Esophagus mucosa (tissue), 1 donor: ENCODE results near the gene ASB15. TPM values are rescaled to one million over a fixed set of nuclear protein-coding genes. Genes with fewer than 3 reads are reported as not detected.
A peak's percentile ranks its signal among the peaks of the same experiment; 100 is the strongest.

Experiments used
- ATAC-seq: fragments of 200-7000 bp; cut with Tn5 transposase; one replicate; pipeline ENCODE4 v1.9.1; 2020
- total RNA-seq: library from RNA; stranded (reverse); gene quantifications from one replicate; pipeline ENCODE4 v1.2.4, GENCODE V29; 2023
- donor health status: DM: yes; HTN: yes; CAD: no.

Gene ASB15
- total RNA-seq, 1 donor from 2014 or later, result not detected

- ATAC-seq, result no peak
These were observed 64.9 kb downstream of the ASB15 start for GRCh38 chr7:123666492-123666891.

GRCh38 chr7:123669485-123669884, 67.9 kb downstream of the ASB15 start:
- ATAC-seq, result no peak

GRCh38 chr7:123673137-123673732, 71.6 kb downstream of the ASB15 start:
- peak; percentile 56 for ATAC-seq

GRCh38 chr7:123673752-123674398, 72.3 kb downstream of the ASB15 start:
- no peak for ATAC-seq

GRCh38 chr7:123674399-123675180, 73.0 kb downstream of the ASB15 start:
- peak; percentile 66 for ATAC-seq

GRCh38 chr7:123675181-123675473, 73.5 kb downstream of the ASB15 start:
- ATAC-seq, result no peak

GRCh38 chr7:123677061-123677715, 75.6 kb downstream of the ASB15 start:
- ATAC-seq, result no peak

- no peak for ATAC-seq
These were observed 78.0 kb downstream of the ASB15 start for GRCh38 chr7:123679614-123680013.

GRCh38 chr7:123680580-123680979, 79.0 kb downstream of the ASB15 start:
- ATAC-seq, result no peak

- no peak for ATAC-seq
These were observed 79.9 kb downstream of the ASB15 start for GRCh38 chr7:123681561-123681960.

- ATAC-seq, result no peak
These were observed 81.1 kb downstream of the ASB15 start for GRCh38 chr7:123682690-123683089.

- ATAC-seq, result no peak
These were observed 85.5 kb downstream of the ASB15 start for GRCh38 chr7:123687161-123687560.

GRCh38 chr7:123687727-123688126, 86.1 kb downstream of the ASB15 start:
- no peak for ATAC-seq

Other genes starting within 250 kb of the ASB15 start
- gene IQUB, start 67.2 kb upstream of the ASB15 start, total RNA-seq, result not detected
- gene NDUFA5, start 44.0 kb upstream of the ASB15 start, total RNA-seq, result 35.1 TPM
- not detected for gene LMOD2, start 54.0 kb downstream of the ASB15 start, total RNA-seq
- gene WASL, start 147.2 kb downstream of the ASB15 start, total RNA-seq, result 31.2 TPM
- not detected for gene HYAL4, start 243.3 kb downstream of the ASB15 start, total RNA-seq